MCF 10A (cell line): ENCODE measurements around the gene SUSD1. TPM values are rescaled to one million over a fixed set of nuclear protein-coding genes. Genes with fewer than 3 reads are reported as not detected.

Source experiments
- BruUV-seq: library from RNA; stranded (reverse); fragments of 400-500 nt; replicated peaks from 2 replicates; lab custom pipeline; 2021; lab: Mats Ljungman, UMichigan
- CTCF ChIA-PET: fragments of 300-600 bp; sonication (Branson Sonifier 250); formaldehyde crosslinking; extraction: SDS; loops from one replicate; lab custom pipeline; 2021; ENCODE audit warnings: antibody characterized with exemption, inconsistent platforms; lab: Yijun Ruan, JAX
- POLR2A ChIA-PET: fragments of 300-600, 350-650 bp; sonication (Branson Sonifier 250); formaldehyde crosslinking; extraction: SDS; loops from one replicate; lab custom pipeline; 2020; ENCODE audit warnings: antibody characterized with exemption, inconsistent platforms; lab: Yijun Ruan, JAX
- DNase-seq: peaks from one replicate; pipeline ENCODE4 v3.0.0-alpha.2; 2018; ENCODE audit not compliant: unreplicated experiment
- H3K27ac Mint-ChIP-seq: one replicate; pipeline ENCODE4 v1.8.0; 2022; ENCODE audit warnings: mild to moderate bottlenecking, low read depth, mixed read lengths; ENCODE audit not compliant: unreplicated experiment
- H3K27me3 Mint-ChIP-seq: one replicate; pipeline ENCODE4 v1.8.0; 2022; ENCODE audit warnings: mixed read lengths; ENCODE audit not compliant: insufficient read depth, unreplicated experiment
- H3K36me3 Mint-ChIP-seq: one replicate; pipeline ENCODE4 v1.8.0; 2022; ENCODE audit warnings: mild to moderate bottlenecking, moderate library complexity, mixed read lengths; ENCODE audit not compliant: insufficient read depth, unreplicated experiment
- H3K4me1 Mint-ChIP-seq: one replicate; pipeline ENCODE4 v1.8.0; 2022; ENCODE audit warnings: mixed read lengths; ENCODE audit not compliant: insufficient read depth, unreplicated experiment
- H3K4me3 Mint-ChIP-seq: one replicate; pipeline ENCODE4 v1.8.0; 2022; ENCODE audit warnings: mild to moderate bottlenecking, moderate library complexity, mixed read lengths; ENCODE audit not compliant: unreplicated experiment
- H3K9me3 Mint-ChIP-seq: one replicate; pipeline ENCODE4 v1.8.0; 2022; ENCODE audit warnings: mixed read lengths; ENCODE audit not compliant: unreplicated experiment
- CTCF ChIP-seq: fragments of 200-600 bp; IDR thresholded peaks from one replicate; pipeline ENCODE4 v1.8.0; 2022; ENCODE audit warnings: antibody characterized with exemption, mild to moderate bottlenecking; ENCODE audit not compliant: unreplicated experiment
- intact Hi-C: fragments of 100-400 bp; cut with micrococcal nuclease; formaldehyde crosslinking; loops from 2 replicates; pipeline ENCODE4 v1.14.1; 2022
- total RNA-seq: library from RNA; stranded (reverse); gene quantifications from 2 replicates; pipeline ENCODE4 v1.2.3, GENCODE V29; 2022

SUSD1 gene
- total RNA-seq, 1 experiment from 2014 or later = 2.0 TPM

DNA sequence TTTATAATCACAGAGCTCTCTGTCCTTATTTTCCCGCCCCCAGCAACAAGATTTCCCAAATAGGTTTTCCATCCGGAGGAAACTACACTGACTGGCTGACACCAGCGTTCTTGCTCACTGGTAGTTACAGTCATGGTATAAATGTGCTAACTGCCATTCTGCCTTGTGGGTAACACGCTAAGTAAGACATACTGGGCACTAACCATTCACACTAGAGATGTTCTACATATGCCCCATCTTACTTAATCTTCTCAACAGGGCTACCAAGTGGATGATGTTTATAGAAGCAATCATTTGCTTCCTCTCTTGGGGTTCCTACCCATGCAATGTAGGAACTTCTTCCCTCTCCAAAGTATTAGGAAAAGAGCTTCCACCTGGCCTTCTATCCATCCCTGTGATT, 111.5 kb downstream of the SUSD1 start:
- H3K27ac Mint-ChIP-seq = peak overlapping the region; percentile 10
- no peak for TF ChIP-seq CTCF
- H3K36me3 Mint-ChIP-seq = no peaks in the 10 kb centered on the region
- H3K9me3 Mint-ChIP-seq = no peaks in the 10 kb centered on the region
- ChIA-PET CTCF (interaction anchor here (0.5 to 1.3 kb wide), 3 partner anchors 11 to 369 kb away, joined by 3 to 5 read pairs (median 4); partner anchors contain the start of gene UGCG), POLR2A (interaction anchor here (0.7 kb wide), 1 partner anchor 106 kb away, joined by 3 read pairs; no protein-coding TSS in a partner anchor)
- intact Hi-C loops = no loop called here
- DNase-seq = no peak
- no peaks in the 10 kb centered on the region for H3K27me3 Mint-ChIP-seq
- H3K4me3 Mint-ChIP-seq = no peak overlapping the region
- no TSS peak for BruUV-seq
- peaks cover 45% of the 10 kb centered on the region for H3K4me1 Mint-ChIP-seq

GRCh38 chr9:112063151-112063550, 111.9 kb downstream of the SUSD1 start:
- BruUV-seq = no TSS peak
- Mint-ChIP-seq H3K4me1 (peaks cover 45% of the 10 kb centered on the region), H3K9me3 (no peaks in the 10 kb centered on the region), H3K27me3 (no peaks in the 10 kb centered on the region), H3K27ac (peak overlapping the region; percentile 10), H3K4me3 (no peak overlapping the region), H3K36me3 (no peaks in the 10 kb centered on the region)
- CTCF ChIA-PET = interaction anchor here (1.1 kb wide), 1 partner anchor 304 kb away, joined by 5 read pairs; no protein-coding TSS in a partner anchor
- peak; percentile 60 for DNase-seq
- intact Hi-C loops = no loop called here
- no peak for TF ChIP-seq CTCF
- POLR2A ChIA-PET = interaction anchor here (0.7 kb wide), 1 partner anchor 105 kb away, joined by 3 read pairs; no protein-coding TSS in a partner anchor

GRCh38 chr9:112061152-112061740, 113.9 kb downstream of the SUSD1 start:
- peak overlapping the region; percentile 53 for H3K27ac Mint-ChIP-seq
- no peak for TF ChIP-seq CTCF
- H3K36me3 Mint-ChIP-seq = no peaks in the 10 kb centered on the region
- intact Hi-C loops = no loop called here
- BruUV-seq = no TSS peak
- H3K4me1 Mint-ChIP-seq = peaks cover 43% of the 10 kb centered on the region
- POLR2A ChIA-PET = interaction anchor here (1.0 to 1.9 kb wide), 9 partner anchors 9 to 255 kb away, joined by 4 to 12 read pairs (median 7); partner anchors contain the start of gene UGCG
- no peaks in the 10 kb centered on the region for H3K27me3 Mint-ChIP-seq
- DNase-seq = peak; percentile 92
- H3K4me3 Mint-ChIP-seq = no peak overlapping the region
- CTCF ChIA-PET = interaction anchor here (0.6 to 2.2 kb wide), 3 partner anchors 14 to 312 kb away, joined by 3 to 7 read pairs (median 3); no protein-coding TSS in a partner anchor
- H3K9me3 Mint-ChIP-seq = no peaks in the 10 kb centered on the region

DNA sequence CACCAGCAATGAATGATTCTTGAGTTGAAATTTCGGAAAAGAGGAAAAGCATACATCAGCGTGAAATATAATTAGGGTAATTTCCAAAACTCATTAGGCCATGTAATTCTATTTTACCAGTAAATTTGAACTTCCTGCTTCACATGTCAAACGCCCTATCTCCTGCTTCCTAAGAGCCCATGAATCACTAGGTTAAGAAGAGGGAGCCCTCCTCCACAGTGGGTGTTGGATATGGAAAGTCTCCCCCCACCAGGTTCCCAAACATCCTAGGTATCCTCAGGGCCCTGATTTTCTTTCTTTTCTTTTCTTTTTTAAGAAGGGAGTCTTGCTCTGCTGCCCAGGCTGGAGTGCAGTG, 115.2 kb downstream of the SUSD1 start:
- Mint-ChIP-seq H3K4me1 (peaks cover 34% of the 10 kb centered on the region), H3K27me3 (no peaks in the 10 kb centered on the region), H3K9me3 (no peaks in the 10 kb centered on the region), H3K4me3 (no peak overlapping the region), H3K27ac (no peak overlapping the region), H3K36me3 (no peaks in the 10 kb centered on the region)
- intact Hi-C loops = no loop called here
- ChIA-PET POLR2A (no interaction called here), CTCF (interaction anchor here (0.6 to 2.2 kb wide), 3 partner anchors 15 to 28 kb away, joined by 3 to 7 read pairs (median 5); no protein-coding TSS in a partner anchor)
- DNase-seq = no peak
- TF ChIP-seq CTCF = no peak
- no TSS peak for BruUV-seq
